Loucy (cell line): ENCODE measurements around the gene IL22RA2.
A peak's percentile ranks its signal among the peaks of the same experiment; 100 is the strongest.

Experiments used
- H2AFZ ChIP-seq: fragments of 200-600 bp; sonication (generic); 2 replicates; pipeline ENCODE4 v1.6.0; 2016; ENCODE audit warnings: antibody characterized with exemption, mild to moderate bottlenecking, low read length, moderate library complexity
- H3F3A ChIP-seq: fragments of 200-600 bp; 2 replicates; pipeline ENCODE4 v1.6.0; 2016; ENCODE audit warnings: antibody characterized with exemption, low read depth, mild to moderate bottlenecking
- H3K27me3 ChIP-seq: fragments of 200-600 bp; sonication (generic); 2 replicates; pipeline ENCODE4 v1.6.1; 2014; ENCODE audit warnings: low read length, mild to moderate bottlenecking; ENCODE audit not compliant: insufficient read depth, poor library complexity, severe bottlenecking
- H3K36me3 ChIP-seq: fragments of 200-600 bp; sonication (generic); 2 replicates; pipeline ENCODE4 v1.6.1; 2016; ENCODE audit warnings: low read length; ENCODE audit not compliant: insufficient read depth
- H3K4me1 ChIP-seq: fragments of 200-600 bp; sonication (generic); 2 replicates; pipeline ENCODE4 v1.5.1; 2014; ENCODE audit warnings: low read length, mild to moderate bottlenecking; ENCODE audit not compliant: insufficient read depth, poor library complexity, severe bottlenecking
- H3K4me2 ChIP-seq: fragments of 200-600 bp; sonication (generic); 2 replicates; pipeline ENCODE4 v1.6.0; 2014; ENCODE audit warnings: antibody characterized with exemption, low read length, low read depth, mild to moderate bottlenecking; ENCODE audit not compliant: poor library complexity, severe bottlenecking
- H3K4me3 ChIP-seq: fragments of 200-600 bp; sonication (generic); 2 replicates; pipeline ENCODE4 v1.5.1; 2014; ENCODE audit warnings: low read length, mild to moderate bottlenecking, mixed read lengths; ENCODE audit not compliant: poor library complexity, severe bottlenecking
- H3K79me2 ChIP-seq: fragments of 200-600 bp; sonication (generic); 2 replicates; pipeline ENCODE4 v1.6.1; 2014; ENCODE audit warnings: low read length; ENCODE audit not compliant: insufficient read depth
- H3K9ac ChIP-seq: fragments of 200-600 bp; sonication (generic); 2 replicates; pipeline ENCODE4 v1.6.0; 2014; ENCODE audit warnings: mild to moderate bottlenecking, low read depth, low read length, moderate library complexity; ENCODE audit not compliant: poor library complexity, severe bottlenecking
- H3K9me2 ChIP-seq: fragments of 200-600 bp; sonication (generic); replicated peaks from 2 replicates; pipeline ENCODE4 v1.6.1; 2016; ENCODE audit warnings: low read depth, low read length, mixed read lengths
- H3K9me3 ChIP-seq: fragments of 200-600 bp; sonication (generic); 2 replicates; pipeline ENCODE4 v1.6.1; 2014; ENCODE audit warnings: mild to moderate bottlenecking, antibody characterized with exemption, low read length, low read depth; ENCODE audit not compliant: insufficient read depth
- H4K20me1 ChIP-seq: fragments of 200-600 bp; sonication (generic); 2 replicates; pipeline ENCODE4 v1.6.0; 2014; ENCODE audit warnings: antibody characterized with exemption, low read length, mild to moderate bottlenecking; ENCODE audit not compliant: insufficient read depth, poor library complexity, severe bottlenecking
- CTCF ChIP-seq: fragments of 200-600 bp; sonication (generic); conservative IDR thresholded peaks from 2 replicates; pipeline ENCODE4 v1.5.1; 2014; ENCODE audit warnings: mild to moderate bottlenecking, antibody characterized with exemption, low read length
- EZH2phosphoT487 ChIP-seq: fragments of 200-600 bp; IDR thresholded peaks from 2 replicates; pipeline ENCODE4 v1.6.1; 2018; ENCODE audit warnings: antibody characterized with exemption, mild to moderate bottlenecking, moderate library complexity, borderline replicate concordance

IL22RA2 gene

GRCh38 chr6:137213813-137214212, 40.4 kb upstream of the IL22RA2 start:
- H4K20me1 ChIP-seq, result no peaks in the 10 kb centered on the region
- no peak overlapping the region for H3K9ac ChIP-seq
- no peak overlapping the region for H3K4me3 ChIP-seq
- peaks cover 24% of the 10 kb centered on the region for H3K4me1 ChIP-seq
- no peak overlapping the region for H2AFZ ChIP-seq
- H3K9me3 ChIP-seq, result peaks cover 10% of the 10 kb centered on the region; the same call in 1 of the 2 replicates
- H3K36me3 ChIP-seq, result no peaks in the 10 kb centered on the region
- H3K27me3 ChIP-seq, result no peaks in the 10 kb centered on the region
- H3K79me2 ChIP-seq, result peaks cover 31% of the 10 kb centered on the region
- TF ChIP-seq CTCF, result no peak
- no peak for TF ChIP-seq EZH2phosphoT487
- H3K4me2 ChIP-seq, result peak overlapping the region; percentile 5
- no peaks in the 10 kb centered on the region for H3K9me2 ChIP-seq
- no peaks in the 10 kb centered on the region for H3F3A ChIP-seq

GRCh38 chr6:137213331-137213740, 39.9 kb upstream of the IL22RA2 start:
- Histone ChIP-seq H3K9ac (no peak overlapping the region), H3K4me3 (no peak overlapping the region), H3K79me2 (peaks cover 27% of the 10 kb centered on the region), H4K20me1 (no peaks in the 10 kb centered on the region), H3F3A (no peaks in the 10 kb centered on the region), H3K4me2 (peak overlapping the region; percentile 5), H2AFZ (no peak overlapping the region), H3K27me3 (no peaks in the 10 kb centered on the region), H3K4me1 (peaks cover 22% of the 10 kb centered on the region), H3K36me3 (no peaks in the 10 kb centered on the region), H3K9me2 (no peaks in the 10 kb centered on the region), H3K9me3 (peaks cover 11% of the 10 kb centered on the region; the same call in 1 of the 2 replicates)
- TF ChIP-seq CTCF, result no peak
- no peak for TF ChIP-seq EZH2phosphoT487

- peaks cover 8% of the 10 kb centered on the region for H3K4me1 ChIP-seq
- H3K4me2 ChIP-seq, result no peak overlapping the region
- no peak overlapping the region for H3K9ac ChIP-seq
Measured at GRCh38 chr6:137211910-137212309, 38.5 kb upstream of the IL22RA2 start.

More at GRCh38 chr6:137211910-137212309, 38.5 kb upstream of the IL22RA2 start:
- H3K79me2 ChIP-seq, result peaks cover 12% of the 10 kb centered on the region; the same call in 1 of the 2 replicates
- no peak overlapping the region for H3K4me3 ChIP-seq
- H2AFZ ChIP-seq, result no peak overlapping the region
- no peaks in the 10 kb centered on the region for H3K9me2 ChIP-seq
- H3K27me3 ChIP-seq, result no peaks in the 10 kb centered on the region
- H4K20me1 ChIP-seq, result no peaks in the 10 kb centered on the region
- TF ChIP-seq CTCF (no peak), EZH2phosphoT487 (no peak)
- H3K36me3 ChIP-seq, result no peaks in the 10 kb centered on the region
- H3F3A ChIP-seq, result no peaks in the 10 kb centered on the region
- H3K9me3 ChIP-seq, result peaks cover 13% of the 10 kb centered on the region; the same call in 1 of the 2 replicates
